GM21723 (cell line): Measurements from ENCODE around the gene FBN3.
A peak's percentile ranks its signal among the peaks of the same experiment; 100 is the strongest.
"Not testable (repeated sequence)": the region's sequence is repeated elsewhere in the genome, so short reads cannot be mapped to it uniquely, and the experiment has no call there.

Experiments used
- ATAC-seq: cut with Tn5 transposase; IDR thresholded peaks from one replicate; pipeline ENCODE4 v1.9.1; 2021; ENCODE audit warnings: mild to moderate bottlenecking, moderate library complexity; ENCODE audit not compliant: unreplicated experiment

FBN3 gene

DNA sequence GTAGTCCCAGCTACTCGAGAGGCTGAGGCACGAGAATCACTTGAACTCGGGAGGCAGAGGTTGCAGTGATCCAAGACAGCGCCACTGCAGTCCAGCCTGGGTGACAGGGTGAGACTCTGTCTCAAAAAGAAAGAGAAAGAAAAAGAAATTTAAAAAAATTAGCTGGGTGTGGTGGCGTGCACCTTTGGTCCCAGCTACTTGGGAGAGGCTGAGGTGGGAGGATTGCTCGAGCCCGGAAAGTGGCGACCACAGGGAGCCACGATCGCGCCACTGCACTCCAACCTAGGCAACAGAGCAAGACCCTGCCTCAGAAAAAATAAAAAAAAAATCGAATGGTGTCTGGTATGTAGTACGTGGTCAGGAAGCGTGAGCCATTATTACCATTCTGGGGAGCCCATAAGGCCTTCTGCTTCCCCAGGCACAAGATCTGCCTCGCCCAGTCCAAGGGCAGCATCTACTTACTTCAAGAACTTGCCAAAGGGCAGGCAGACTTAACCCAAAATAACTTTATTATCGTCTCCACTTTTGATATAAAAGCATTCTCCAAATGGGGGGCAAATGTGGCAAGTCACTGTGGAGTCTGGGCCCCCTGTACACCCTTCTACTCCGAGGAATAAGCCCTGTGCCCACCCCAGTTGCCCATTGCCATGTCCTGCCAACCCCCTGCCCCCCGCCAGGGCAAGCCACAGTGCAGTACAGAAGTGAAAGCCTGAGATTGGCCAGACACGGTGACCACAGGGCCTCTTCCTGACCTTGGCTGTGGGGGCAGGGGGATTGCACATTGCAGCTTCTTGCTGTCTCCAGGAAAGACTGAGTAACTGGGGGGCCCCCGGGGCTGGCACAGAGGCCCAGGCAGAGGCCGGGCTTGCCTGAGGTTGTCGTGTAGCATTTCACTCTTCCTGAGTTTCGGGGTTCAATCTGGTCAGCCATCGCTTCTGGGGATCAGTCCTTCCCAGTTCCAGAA is 84.2 kb downstream of the FBN3 start:
- no peak for ATAC-seq

DNA sequence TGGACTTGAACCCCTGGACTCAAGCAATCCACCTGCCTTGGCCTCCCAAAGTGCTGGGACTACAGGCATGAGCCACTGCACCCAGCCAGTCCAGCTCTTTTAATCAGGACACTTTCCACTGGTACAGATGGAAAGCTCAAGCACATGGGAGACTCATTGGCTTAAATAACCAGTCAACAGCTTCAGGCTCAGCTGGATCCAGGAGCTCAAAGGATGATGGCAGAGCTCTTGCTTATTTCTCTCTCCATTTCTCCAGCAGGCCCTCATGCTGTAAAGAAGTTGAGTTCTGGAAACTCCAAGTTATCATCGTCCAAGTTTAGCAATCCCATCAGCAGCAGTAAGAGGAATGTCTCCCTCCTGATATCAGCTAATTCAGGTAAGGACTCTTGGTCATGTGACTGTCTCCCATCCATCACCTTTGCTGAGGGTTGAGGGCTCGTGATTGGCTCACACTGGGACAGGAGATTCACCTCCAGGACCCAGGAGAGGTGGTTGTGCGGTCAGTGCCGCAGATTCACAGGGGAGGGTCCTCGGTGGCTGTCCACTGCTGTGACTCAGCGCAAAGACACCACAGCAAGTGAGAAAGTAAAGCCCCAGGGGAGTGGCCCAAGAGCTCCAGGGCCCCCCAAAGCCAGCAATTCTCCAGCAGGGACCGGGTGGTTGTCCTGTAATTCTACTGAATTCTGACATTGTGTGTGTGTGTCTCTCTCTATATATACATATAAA is 91.7 kb downstream of the FBN3 start:
- no peak for ATAC-seq

GRCh38 chr19:8056533-8056932 is 92.9 kb downstream of the FBN3 start:
- ATAC-seq: no peak

DNA sequence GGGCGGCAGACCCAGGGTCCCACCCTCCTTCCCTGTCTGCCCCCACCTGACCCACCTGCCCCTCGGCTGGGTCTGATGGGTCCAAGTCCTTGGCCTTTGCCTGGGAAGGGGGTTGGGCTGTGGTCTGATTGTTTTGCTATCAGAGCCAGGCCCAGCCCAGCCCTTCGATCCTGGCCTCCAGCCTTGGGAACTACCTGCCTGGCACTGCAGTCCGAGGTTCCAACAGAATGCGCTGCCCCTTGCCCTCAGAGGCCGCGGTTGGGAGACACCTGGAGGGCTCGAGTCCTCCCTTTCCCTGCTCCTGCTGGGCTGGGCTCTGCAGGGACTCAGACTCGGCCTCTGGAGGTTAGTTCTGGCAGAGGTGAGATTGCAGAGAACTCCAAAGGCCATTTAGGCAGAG is 95.2 kb downstream of the FBN3 start:
- no peak for ATAC-seq

GRCh38 chr19:8052464-8052859 is 96.9 kb downstream of the FBN3 start, which contains the start of gene CCL25:
TSS of gene CCL25 (plus strand) at chr19:8052760. CDS start at chr19:8053050, 290 bp downstream.
- ATAC-seq: no peak

- ATAC-seq: peak; percentile 74
Measured at GRCh38 chr19:8050274-8051096, 98.9 kb downstream of the FBN3 start.

DNA sequence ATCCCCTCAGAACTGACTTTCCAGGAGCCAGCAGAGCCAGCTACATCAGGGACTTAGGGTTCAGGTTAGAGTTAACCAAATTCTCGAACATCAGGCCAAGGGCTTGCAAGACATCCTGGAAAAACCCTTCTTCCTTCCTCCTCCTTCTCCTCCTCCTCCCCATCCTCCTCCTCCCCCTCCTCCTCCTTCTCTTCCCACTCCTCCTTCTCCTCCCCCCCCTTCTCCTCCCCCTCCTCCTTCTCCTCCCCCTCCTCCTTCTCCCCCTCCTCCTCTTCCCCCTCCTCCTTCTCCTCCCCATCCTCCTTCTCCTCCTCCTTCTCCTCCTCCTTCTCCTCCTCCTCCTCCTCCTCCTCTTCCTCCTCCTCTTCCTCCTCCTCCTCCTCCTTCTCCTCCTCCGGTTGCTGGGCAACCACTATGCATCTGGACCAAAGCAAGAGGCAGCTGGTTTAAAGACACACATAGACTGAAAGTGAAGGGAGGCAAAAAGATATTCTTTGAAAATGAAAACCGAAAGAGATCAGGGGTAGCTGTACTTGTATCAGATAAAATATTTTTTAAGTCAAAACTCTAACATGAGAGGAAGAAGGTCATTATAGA is 102.7 kb downstream of the FBN3 start:
- no peak for ATAC-seq

DNA sequence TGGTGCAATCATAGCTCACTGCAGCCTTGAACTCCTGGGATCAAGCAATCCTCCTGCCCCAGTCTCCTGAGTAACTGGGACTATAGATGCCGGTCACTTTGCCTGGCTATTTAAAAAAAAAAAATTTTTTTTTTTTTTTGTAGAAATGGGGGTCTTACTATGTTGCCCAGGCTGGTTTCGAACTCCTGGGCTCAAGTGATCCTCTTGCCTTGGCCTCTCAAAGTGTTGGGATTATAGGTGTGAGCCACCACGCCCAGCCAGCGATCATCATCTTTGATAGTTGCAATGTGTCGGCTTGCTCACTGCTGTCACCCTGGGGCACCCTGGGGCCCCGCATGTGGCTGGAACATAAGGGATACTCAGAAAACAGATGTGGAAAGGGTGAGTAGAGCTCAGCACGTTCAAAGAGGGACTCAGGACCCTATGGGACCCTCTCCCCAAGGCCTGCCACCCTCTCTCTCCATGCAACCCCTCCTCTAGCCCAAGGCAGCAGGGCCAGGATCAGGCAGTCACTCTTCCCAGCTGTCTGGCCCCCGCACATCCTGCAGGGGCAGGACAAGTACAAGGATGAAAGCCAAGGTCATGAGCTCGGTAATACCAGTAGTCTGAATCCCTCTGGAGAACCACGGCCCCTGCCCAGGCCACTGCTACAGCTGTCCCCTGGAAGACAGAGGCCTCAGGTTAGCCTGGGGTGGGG is 103.4 kb downstream of the FBN3 start:
- no peak for ATAC-seq

- ATAC-seq: no peak
Measured at GRCh38 chr19:8044018-8044417, 105.4 kb downstream of the FBN3 start.

- no peak for ATAC-seq
Measured at GRCh38 chr19:8042900-8043299, 106.5 kb downstream of the FBN3 start.

DNA sequence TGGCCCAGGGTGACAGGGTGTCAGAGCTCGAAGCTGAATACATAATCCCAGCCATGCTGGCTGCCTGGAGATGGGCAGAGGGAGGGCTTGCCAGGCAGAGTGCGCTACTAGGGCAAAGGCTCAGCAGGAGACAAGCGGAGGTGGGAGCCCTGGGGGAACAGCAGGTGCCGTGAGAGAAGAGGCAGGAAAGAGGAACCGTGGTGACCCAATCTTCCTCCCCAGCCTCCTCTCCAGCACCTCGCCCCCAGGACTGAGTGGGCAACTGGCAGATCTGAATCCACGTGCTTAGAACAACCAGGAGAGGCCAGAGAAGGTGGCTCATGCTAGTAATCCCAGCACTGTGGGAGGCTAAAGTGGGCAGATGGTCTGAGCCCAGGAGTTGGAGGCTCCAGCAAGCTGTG is 107.9 kb downstream of the FBN3 start:
- no peak for ATAC-seq

- ATAC-seq: no peak
Measured at GRCh38 chr19:8039231-8039630, 110.2 kb downstream of the FBN3 start.

DNA sequence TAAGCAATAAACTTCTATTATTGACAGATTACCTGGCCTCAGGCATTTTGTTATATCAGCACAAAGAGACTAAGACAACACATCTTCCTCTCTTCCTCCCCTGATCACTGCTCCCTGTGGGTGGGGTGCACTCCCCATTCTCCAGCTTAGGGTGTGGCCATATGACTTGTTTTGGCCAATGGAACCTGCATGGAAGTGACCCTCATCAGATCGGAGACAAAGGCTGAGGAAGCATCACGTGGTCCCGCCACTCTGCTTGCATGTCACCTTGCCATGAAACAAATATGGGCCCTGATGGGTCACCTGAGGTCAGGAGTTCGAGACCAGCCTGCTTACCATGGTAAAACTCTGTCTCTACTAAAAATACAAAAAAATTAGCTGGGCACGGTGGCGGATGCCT is 110.6 kb downstream of the FBN3 start:
- no peak for ATAC-seq

DNA sequence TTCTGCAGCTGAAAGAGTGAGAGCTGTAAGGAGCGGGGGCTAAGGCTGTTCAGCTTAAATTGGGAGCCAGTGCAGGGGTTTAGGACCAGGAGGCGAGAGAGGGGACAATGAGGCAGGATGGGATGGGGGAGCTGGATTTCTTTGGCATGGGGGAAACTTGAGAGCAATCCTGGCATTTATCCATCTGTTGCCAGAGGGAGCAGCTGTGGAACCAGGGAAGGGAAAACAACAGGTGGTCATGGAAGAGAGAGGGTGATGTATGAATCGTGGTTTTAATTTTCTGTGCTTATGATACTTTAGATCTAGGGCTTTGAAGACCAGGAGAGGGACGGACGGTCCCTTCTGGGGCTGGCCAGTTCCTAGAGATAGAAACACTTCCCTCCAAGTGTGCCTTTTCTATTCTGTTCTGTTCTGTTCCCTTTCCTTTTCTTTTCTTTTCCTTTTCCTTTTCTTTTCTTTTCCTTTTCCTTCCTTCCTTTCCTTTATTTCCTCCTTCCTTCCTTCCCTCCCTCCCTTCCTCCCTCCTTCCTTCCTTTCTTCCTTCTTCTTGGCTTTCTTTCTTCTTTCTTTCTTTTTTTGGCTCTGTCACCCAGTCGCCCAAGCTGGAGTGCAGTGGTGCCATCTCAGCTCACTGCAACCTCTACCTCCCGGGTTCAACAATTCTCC is 112.8 kb downstream of the FBN3 start:
- ATAC-seq: no peak

DNA sequence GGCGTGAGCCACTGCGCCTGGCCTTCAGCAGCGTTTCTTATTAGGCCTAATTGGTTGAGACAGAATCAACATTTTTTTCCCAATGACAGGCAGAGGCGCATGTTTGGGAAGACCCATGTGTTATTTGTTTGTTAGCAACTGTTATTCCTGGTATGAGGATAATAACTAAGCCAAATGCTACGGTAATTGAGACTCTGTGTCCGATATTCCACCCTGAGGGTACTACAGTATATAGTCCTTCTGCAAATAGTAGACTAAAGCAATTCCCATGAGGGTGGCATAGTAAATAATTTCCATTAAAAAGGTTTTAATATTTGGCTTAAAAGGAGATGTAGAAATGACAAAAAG is 115.2 kb downstream of the FBN3 start:
- ATAC-seq: no peak

- ATAC-seq: not testable (repeated sequence)
Measured at GRCh38 chr19:8033287-8034177, 115.9 kb downstream of the FBN3 start.

- no peak for ATAC-seq
Measured at GRCh38 chr19:8030960-8031359, 118.4 kb downstream of the FBN3 start.

GRCh38 chr19:8028951-8029491 is 120.4 kb downstream of the FBN3 start:
- no peak for ATAC-seq
